B cell (primary cell): ENCODE measurements around the gene PRDM5. TPM values are rescaled to one million over a fixed set of nuclear protein-coding genes. Genes with fewer than 3 reads are reported as not detected.

ENCODE experiments used
- ATAC-seq: fragments of 200-7000 bp; cut with Tn5 transposase; one replicate; pipeline ENCODE4 v1.10.0; 2021; ENCODE audit warnings: low read depth, mild to moderate bottlenecking, moderate number of reproducible peaks, moderate library complexity
- CTCF ChIA-PET: fragments of 350-600 bp; sonication (Branson Sonifier 250); formaldehyde crosslinking; loops from one replicate; lab custom pipeline; 2021; ENCODE audit warnings: antibody characterized with exemption, inconsistent platforms; lab: Charles Lee
- POLR2A ChIA-PET: fragments of 350-600 bp; sonication (Branson Sonifier 250); formaldehyde crosslinking; loops from one replicate; lab custom pipeline; 2021; ENCODE audit warnings: antibody characterized with exemption; lab: Charles Lee
- DNase-seq: peaks from one replicate; pipeline ENCODE4 v3.0.0; 2013
- H2AFZ ChIP-seq: 2 replicates; pipeline ENCODE4 v1.6.1; 2012; ENCODE audit warnings: mild to moderate bottlenecking, low read depth, low read length; ENCODE audit not compliant: insufficient read depth, poor library complexity, severe bottlenecking
- H3K27ac ChIP-seq, 2 donors: 1 replicate in 1 of 2; 2 replicates in 1 of 2; pipeline ENCODE4 v1.5.1; 2012 to 2013; ENCODE audit warnings: low read length in 2 of 2, mild to moderate bottlenecking in 2 of 2, moderate library complexity in 1 of 2
- H3K27me3 ChIP-seq, 4 experiments: fragments of 200-600 bp in 1 of 4; sonication (generic) in 1 of 4; replicated peaks in 1 of 4; 1 replicate in 2 of 4; 2 replicates in 2 of 4; pipeline versions ENCODE4 v1.6.1 to v1.7.0; 2013 to 2016; ENCODE audit warnings: low read length in 3 of 4, mild to moderate bottlenecking in 2 of 4, mixed read lengths in 1 of 4, moderate library complexity in 1 of 4; ENCODE audit not compliant: insufficient read depth in 4 of 4, control insufficient read depth in 3 of 4; ENCODE audit errors: control extremely low read depth in 1 of 4
- H3K36me3 ChIP-seq, 2 experiments: replicated peaks in 1 of 2; 1 replicate in 1 of 2; 2 replicates in 1 of 2; pipeline versions ENCODE4 v1.6.1 to v1.7.1; 2013; ENCODE audit warnings: low read length in 1 of 2; ENCODE audit not compliant: insufficient read depth in 2 of 2, control insufficient read depth in 1 of 2; ENCODE audit errors: control extremely low read depth in 1 of 2, extremely low read depth in 1 of 2
- H3K4me1 ChIP-seq, 2 donors: fragments of 200-600 bp in 1 of 2; sonication (generic) in 1 of 2; 1 replicate in 1 of 2; 2 replicates in 1 of 2; pipeline versions ENCODE4 v1.5.1 to v1.6.1; 2013 to 2017; ENCODE audit warnings: low read length in 2 of 2; ENCODE audit not compliant: control insufficient read depth in 2 of 2, insufficient read depth in 2 of 2
- H3K4me2 ChIP-seq: replicated peaks from 2 replicates; pipeline ENCODE3; 2012; ENCODE audit warnings: mild to moderate bottlenecking, low read depth, low read length; ENCODE audit not compliant: poor library complexity, severe bottlenecking
- H3K4me3 ChIP-seq, 5 experiments: fragments of 200-600 bp in 1 of 5; sonication (generic) in 1 of 5; 1 replicate in 3 of 5; 2 replicates in 2 of 5; pipeline versions ENCODE4 v1.5.1 to v1.7.0; 2011 to 2016; ENCODE audit warnings: low read length in 4 of 5, mild to moderate bottlenecking in 4 of 5, low read depth in 2 of 5, control low read depth in 1 of 5, moderate library complexity in 1 of 5; ENCODE audit not compliant: insufficient read depth in 1 of 5; ENCODE audit errors: control extremely low read depth in 1 of 5, extremely low read depth in 1 of 5
- H3K79me2 ChIP-seq: fragments of 200-600 bp; sonication (generic); one replicate; pipeline ENCODE4 v1.6.0; 2016; ENCODE audit warnings: low read length; ENCODE audit not compliant: control insufficient read depth, insufficient read depth
- H3K9ac ChIP-seq: fragments of 200-600 bp; sonication (generic); 2 replicates; pipeline ENCODE4 v1.6.1; 2017; ENCODE audit warnings: mild to moderate bottlenecking, low read length, moderate library complexity
- H3K9me3 ChIP-seq, 3 donors: one replicate each; pipeline versions ENCODE4 v1.6.1 to v1.7.1; 2013; ENCODE audit warnings: low read length in 2 of 3; ENCODE audit not compliant: control insufficient read depth in 2 of 3, insufficient read depth in 1 of 3; ENCODE audit errors: control extremely low read depth in 1 of 3
- H4K20me1 ChIP-seq: 2 replicates; pipeline ENCODE4 v1.6.0; 2012; ENCODE audit warnings: mild to moderate bottlenecking, low read length; ENCODE audit not compliant: insufficient read depth, control insufficient read depth, poor library complexity, severe bottlenecking
- H3K27ac Mint-ChIP-seq: one replicate; pipeline ENCODE4 v1.8.0; 2021; ENCODE audit warnings: mixed read lengths
- H3K27me3 Mint-ChIP-seq: one replicate; pipeline ENCODE4 v1.8.0; 2021; ENCODE audit warnings: mixed read lengths
- H3K4me1 Mint-ChIP-seq: one replicate; pipeline ENCODE4 v1.8.0; 2021; ENCODE audit warnings: mixed read lengths
- H3K4me3 Mint-ChIP-seq: one replicate; pipeline ENCODE4 v1.8.0; 2021; ENCODE audit warnings: mixed read lengths
- H3K9me3 Mint-ChIP-seq: one replicate; pipeline ENCODE4 v1.8.0; 2022; ENCODE audit warnings: mixed read lengths; ENCODE audit not compliant: insufficient read depth
- CTCF ChIP-seq: fragments of 200-600 bp; IDR thresholded peaks from one replicate; pipeline ENCODE4 v1.8.0; 2022; ENCODE audit warnings: antibody characterized with exemption, mild to moderate bottlenecking
- EZH2 ChIP-seq: IDR thresholded peaks from 2 replicates; pipeline ENCODE4 v1.6.1; 2012; ENCODE audit warnings: borderline replicate concordance, low read depth, mild to moderate bottlenecking, moderate library complexity, low read length; ENCODE audit not compliant: insufficient read depth, poor library complexity, severe bottlenecking
- WGBS: methylation state at CpG from one replicate; pipeline ENCODE4 v1.1.5; 2013; ENCODE audit warnings: missing lambda C conversion rate; ENCODE audit not compliant: insufficient coverage; 5-methylcytosine and 5-hydroxymethylcytosine counted together
- intact Hi-C: fragments of 100-400 bp; cut with micrococcal nuclease; formaldehyde crosslinking; loops from one replicate; pipeline ENCODE4 v1.10.0; 2022
- polyA plus RNA-seq: library from polyadenylated mRNA; depleted of rRNA; stranded (reverse); fragments of >200 nt; gene quantifications from 2 replicates; pipeline ENCODE4 v1.2.3, GENCODE V29; 2012
- total RNA-seq, 2 donors: library from RNA; stranded (reverse); fragments of 120-200 nt in 1 of 2; gene quantifications; 1 replicate in 1 of 2; 2 replicates in 1 of 2; pipeline versions ENCODE4 v1.2.3 to v1.2.4, GENCODE V29; 2013 to 2022

Gene PRDM5
- total and polyA plus RNA-seq, 2 donors (not counting 1 experiment from before 2014, with no cell fraction given), result not detected

- Mint-ChIP-seq H3K27ac (no peak overlapping the region), H3K27me3 (no peaks in the 10 kb centered on the region), H3K4me1 (no peaks in the 10 kb centered on the region), H3K9me3 (peaks cover 4% of the 10 kb centered on the region), H3K4me3 (no peak overlapping the region)
- ChIA-PET POLR2A (no interaction called here), CTCF (no interaction called here)
- Histone ChIP-seq H3K4me1 (no peaks in the 10 kb centered on the region), H3K79me2 (no peaks in the 10 kb centered on the region), H3K4me2 (no peak overlapping the region), H3K9me3 (peaks cover 0 to 15% (median 4%) of the 10 kb centered on the region in 3 donors), H4K20me1 (no peaks in the 10 kb centered on the region), H3K9ac (no peak overlapping the region), H3K27ac (no peak overlapping the region), H3K4me3 (no peak overlapping the region), H3K27me3 (no peaks in the 10 kb centered on the region), H2AFZ (no peak overlapping the region), H3K36me3 (no peaks in the 10 kb centered on the region)
- TF ChIP-seq EZH2 (no peak), CTCF (no peak)
- no CpG with 5 or more reads among the region's 1 CpG for WGBS
- DNase-seq (no peak), ATAC-seq (no peak)
- intact Hi-C loops, result no loop called here
Observed at GRCh38 chr4:120837656-120838055, 84.9 kb downstream of the PRDM5 start.

GRCh38 chr4:120835342-120835741, 87.2 kb downstream of the PRDM5 start:
- ATAC-seq, result no peak
- no peak overlapping the region for H3K4me2 ChIP-seq
- H3K9ac ChIP-seq, result no peak overlapping the region
- no peak overlapping the region for H3K27ac Mint-ChIP-seq
- 100% methylated on average over 1 of the region's 1 CpG for WGBS
- no peaks in the 10 kb centered on the region for H3K27me3 Mint-ChIP-seq
- H3K27ac ChIP-seq, result no peak overlapping the region
- no peak overlapping the region for H3K4me3 ChIP-seq
- TF ChIP-seq EZH2, result no peak
- no peak for TF ChIP-seq CTCF
- H4K20me1 ChIP-seq, result no peaks in the 10 kb centered on the region
- H2AFZ ChIP-seq, result no peak overlapping the region
- H3K9me3 Mint-ChIP-seq, result peaks cover 4% of the 10 kb centered on the region
- H3K79me2 ChIP-seq, result no peaks in the 10 kb centered on the region
- intact Hi-C loops, result no loop called here
- ChIA-PET CTCF (no interaction called here), POLR2A (no interaction called here)
- H3K36me3 ChIP-seq, result no peaks in the 10 kb centered on the region
- H3K27me3 ChIP-seq, result no peaks in the 10 kb centered on the region
- DNase-seq, result no peak
- H3K4me1 Mint-ChIP-seq, result no peaks in the 10 kb centered on the region
- no peak overlapping the region for H3K4me3 Mint-ChIP-seq
- no peaks in the 10 kb centered on the region for H3K4me1 ChIP-seq
- peaks cover 0 to 10% (median 4%) of the 10 kb centered on the region in 3 donors for H3K9me3 ChIP-seq
